ENCODE results near the gene IL13RA1. TPM values are rescaled to one million over a fixed set of nuclear protein-coding genes. Genes with fewer than 3 reads are reported as not detected.

The IL13RA1 gene
- total RNA-seq, 1 donor from 2014 or later = 41.8 TPM

DNA sequence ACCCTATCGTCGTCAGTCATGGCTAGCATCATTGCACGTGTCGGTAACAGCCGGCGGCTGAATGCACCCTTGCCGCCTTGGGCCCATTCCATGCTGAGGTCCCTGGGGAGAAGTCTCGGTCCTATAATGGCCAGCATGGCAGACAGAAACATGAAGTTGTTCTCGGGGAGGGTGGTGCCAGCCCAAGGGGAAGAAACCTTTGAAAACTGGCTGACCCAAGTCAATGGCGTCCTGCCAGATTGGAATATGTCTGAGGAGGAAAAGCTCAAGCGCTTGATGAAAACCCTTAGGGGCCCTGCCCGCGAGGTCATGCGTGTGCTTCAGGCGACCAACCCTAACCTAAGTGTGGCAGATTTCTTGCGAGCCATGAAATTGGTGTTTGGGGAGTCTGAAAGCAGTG, 97.8 kb downstream of the IL13RA1 start:
- no peak for DNase-seq (ENCODE audit: low spot score)
- no peaks in the 10 kb centered on the region for H3K36me3 Mint-ChIP-seq (ENCODE audit: low read depth, unreplicated experiment)
- no peaks in the 10 kb centered on the region for H3K9me3 Mint-ChIP-seq (ENCODE audit: unreplicated experiment)
- peaks cover 4% of the 10 kb centered on the region for H3K4me1 Mint-ChIP-seq (ENCODE audit: unreplicated experiment)
- H3K27me3 Mint-ChIP-seq (ENCODE audit: unreplicated experiment) = peaks cover 4% of the 10 kb centered on the region
- no peak overlapping the region for H3K27ac Mint-ChIP-seq (ENCODE audit: unreplicated experiment)
- no peak overlapping the region for H3K4me3 Mint-ChIP-seq (ENCODE audit: unreplicated experiment)
- no peak for TF ChIP-seq CTCF (IDR thresholded peaks at IDR 0.05; ENCODE audit: unreplicated experiment)

- peak; percentile 72 for DNase-seq (ENCODE audit: low spot score)
- no peaks in the 10 kb centered on the region for H3K36me3 Mint-ChIP-seq (ENCODE audit: low read depth, unreplicated experiment)
- H3K27ac Mint-ChIP-seq (ENCODE audit: unreplicated experiment) = no peak overlapping the region
- H3K4me1 Mint-ChIP-seq (ENCODE audit: unreplicated experiment) = no peaks in the 10 kb centered on the region
- TF ChIP-seq CTCF (IDR thresholded peaks at IDR 0.05; ENCODE audit: unreplicated experiment) = peak; percentile 74
- no peak overlapping the region for H3K4me3 Mint-ChIP-seq (ENCODE audit: unreplicated experiment)
- H3K9me3 Mint-ChIP-seq (ENCODE audit: unreplicated experiment) = no peaks in the 10 kb centered on the region
- H3K27me3 Mint-ChIP-seq (ENCODE audit: unreplicated experiment) = no peaks in the 10 kb centered on the region
These were observed 112.0 kb downstream of the IL13RA1 start for GRCh38 chrX:118839334-118839958.

Other genes starting within 250 kb of the IL13RA1 start
- gene DOCK11, start 231.8 kb upstream of the IL13RA1 start, total RNA-seq (ENCODE audit: unreplicated experiment) = 10.9 TPM
- gene ZCCHC12, start 96.2 kb downstream of the IL13RA1 start, total RNA-seq (ENCODE audit: unreplicated experiment) = 0.44 TPM
- gene LONRF3, start 247.0 kb downstream of the IL13RA1 start, total RNA-seq (ENCODE audit: unreplicated experiment) = 12.4 TPM

Data from endothelial cell (in vitro differentiated cells).